ENCODE data around the gene LRRC27. TPM values are rescaled to one million over a fixed set of nuclear protein-coding genes. Genes with fewer than 3 reads are reported as not detected.

The LRRC27 gene
- polyA plus RNA-seq, 1 experiment, result 10.5 TPM

- CTCF ChIA-PET, result no interaction called here
These were observed 65.9 kb downstream of the LRRC27 start for GRCh38 chr10:132397671-132398565.

GRCh38 chr10:132398566-132398991, 66.6 kb downstream of the LRRC27 start:
- H3K4me3 ChIP-seq (ENCODE audit: low read depth, low read length), result no peak overlapping the region
- POLR2A ChIA-PET, result no interaction called here
- no peak for DNase-seq (ENCODE audit: low read depth)
- TF ChIP-seq CTCF (IDR thresholded peaks at IDR 0.05; ENCODE audit: insufficient read depth, low read depth, low read length), result no peak
- H3K36me3 ChIP-seq (ENCODE audit: control insufficient read depth, insufficient read depth, low read length), result no peaks in the 10 kb centered on the region
- no peaks in the 10 kb centered on the region for H3K27me3 ChIP-seq (ENCODE audit: control insufficient read depth, insufficient read depth, low read length)
- CTCF ChIA-PET, result no interaction called here

More at GRCh38 chr10:132397671-132398565, 65.9 kb downstream of the LRRC27 start:
- no peak for DNase-seq (ENCODE audit: low read depth)
- POLR2A ChIA-PET, result no interaction called here
- Histone ChIP-seq H3K36me3 (ENCODE audit: control insufficient read depth, insufficient read depth, low read length) (no peaks in the 10 kb centered on the region), H3K4me3 (ENCODE audit: low read depth, low read length) (peak overlapping the region; percentile 62), H3K27me3 (ENCODE audit: control insufficient read depth, insufficient read depth, low read length) (no peaks in the 10 kb centered on the region)
- TF ChIP-seq CTCF (IDR thresholded peaks at IDR 0.05; ENCODE audit: insufficient read depth, low read depth, low read length), result no peak

DNA sequence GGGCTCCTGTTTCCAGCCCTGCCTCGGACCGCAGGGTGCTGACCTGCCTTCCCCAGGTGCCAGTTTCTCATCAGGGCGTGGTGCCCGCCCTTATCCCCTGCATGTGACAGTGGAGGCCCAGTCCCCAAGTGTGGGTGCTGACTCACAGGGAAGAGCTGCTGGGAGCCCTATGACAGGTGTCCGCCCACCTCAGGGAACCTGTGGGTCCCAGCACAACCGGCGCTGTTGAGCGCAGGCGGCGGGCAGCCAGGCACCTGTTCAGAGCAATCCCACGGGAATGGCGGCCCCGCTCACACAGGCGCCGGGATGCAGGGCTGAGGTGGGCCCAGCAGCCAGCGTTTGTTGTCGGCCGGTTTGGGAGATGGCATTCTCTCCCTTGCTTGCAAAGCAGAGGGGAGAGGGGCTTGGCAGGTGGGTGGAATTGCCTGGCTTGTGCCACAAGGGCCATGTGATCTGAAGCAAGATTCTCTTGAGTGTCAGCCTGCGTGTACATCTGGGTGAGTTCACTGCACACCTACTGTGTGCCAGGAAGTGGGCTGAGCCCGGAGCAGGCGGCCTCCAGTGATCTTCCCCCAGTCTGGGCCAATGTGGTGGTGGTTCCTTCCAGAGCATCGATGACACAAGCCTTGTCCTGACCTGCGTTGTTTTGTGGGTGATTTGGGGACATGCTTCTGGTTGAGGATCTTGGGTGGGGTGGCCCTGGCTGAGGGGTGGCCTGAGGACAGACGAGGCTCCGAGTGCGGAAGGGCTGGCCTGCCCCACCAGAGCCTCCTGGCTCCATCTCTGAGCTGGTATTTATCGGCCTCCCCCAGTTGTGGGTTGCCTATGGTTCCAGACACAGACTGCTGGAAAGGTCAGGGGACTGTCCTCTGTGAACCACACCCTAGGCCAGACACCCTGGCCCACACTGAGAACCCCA, 67.4 kb downstream of the LRRC27 start:
- no peak for DNase-seq (ENCODE audit: low read depth)
- Histone ChIP-seq H3K36me3 (ENCODE audit: control insufficient read depth, insufficient read depth, low read length) (no peaks in the 10 kb centered on the region), H3K4me3 (ENCODE audit: low read depth, low read length) (no peak overlapping the region), H3K27me3 (ENCODE audit: control insufficient read depth, insufficient read depth, low read length) (no peaks in the 10 kb centered on the region)
- POLR2A ChIA-PET, result no interaction called here
- CTCF ChIA-PET, result no interaction called here
- no peak for TF ChIP-seq CTCF (IDR thresholded peaks at IDR 0.05; ENCODE audit: insufficient read depth, low read depth, low read length)

DNA sequence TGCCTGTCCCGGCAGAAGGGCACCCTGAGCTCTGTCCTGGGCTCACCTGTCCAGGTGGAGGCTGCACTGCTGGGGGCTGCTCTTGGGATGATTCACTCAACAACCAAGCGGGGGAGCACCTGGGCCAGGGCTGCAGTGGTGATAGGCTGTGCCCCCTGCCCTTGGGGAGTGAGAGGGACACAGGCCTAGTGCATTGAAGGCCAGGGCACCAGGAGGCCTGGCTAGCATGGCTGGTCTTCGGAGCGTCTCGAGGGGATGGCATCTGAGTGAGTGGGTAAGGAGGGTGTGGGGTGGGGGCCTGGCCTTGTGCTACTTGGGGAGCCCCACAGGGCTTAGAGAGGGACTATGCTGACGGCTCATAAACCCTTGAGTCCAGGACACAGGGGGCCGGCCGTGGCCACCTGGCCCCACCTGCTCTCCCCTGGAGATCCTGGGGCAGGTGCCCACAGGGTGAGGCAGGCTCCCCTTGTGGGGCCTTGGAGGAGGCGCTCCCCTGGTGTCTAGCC, 68.1 kb downstream of the LRRC27 start:
- TF ChIP-seq CTCF (IDR thresholded peaks at IDR 0.05; ENCODE audit: insufficient read depth, low read depth, low read length), result no peak
- Histone ChIP-seq H3K27me3 (ENCODE audit: control insufficient read depth, insufficient read depth, low read length) (no peaks in the 10 kb centered on the region), H3K36me3 (ENCODE audit: control insufficient read depth, insufficient read depth, low read length) (no peaks in the 10 kb centered on the region), H3K4me3 (ENCODE audit: low read depth, low read length) (no peak overlapping the region)
- POLR2A ChIA-PET, result no interaction called here
- CTCF ChIA-PET, result no interaction called here
- DNase-seq (ENCODE audit: low read depth), result no peak
